GM12878 (cell line): ENCODE measurements around the gene CFAP20. TPM values are rescaled to one million over a fixed set of nuclear protein-coding genes. Genes with fewer than 3 reads are reported as not detected.
A peak's percentile ranks its signal among the peaks of the same experiment; 100 is the strongest.

Experiments used
- ATAC-seq: fragments of 200-7000 bp; cut with Tn5 transposase; 3 replicates; pipeline ENCODE4 v1.9.1; 2020; ENCODE audit warnings: mild to moderate bottlenecking, moderate library complexity
- BruUV-seq: library from RNA; stranded (reverse); fragments of 400-500 nt; replicated peaks from 2 replicates; lab custom pipeline; 2021; lab: Mats Ljungman, UMichigan
- CTCF ChIA-PET: fragments of 300-600 bp; sonication (Branson Sonifier 250); formaldehyde crosslinking; extraction: SDS; loops from one replicate; lab custom pipeline; 2021; ENCODE audit warnings: inconsistent platforms; lab: Yijun Ruan, JAX
- POLR2A ChIA-PET: fragments of 350-600 bp; formaldehyde crosslinking; extraction: SDS; loops from one replicate; lab custom pipeline; 2021; ENCODE audit warnings: inconsistent platforms; lab: Charles Lee
- RAD21 ChIA-PET: fragments of 300-600 bp; sonication (Branson Sonifier 250); formaldehyde crosslinking; loops from one replicate; lab custom pipeline; 2023; ENCODE audit warnings: antibody characterized with exemption; ENCODE audit not compliant: unreplicated experiment; lab: Charles Lee
- SMC1A ChIA-PET: fragments of 300-600 bp; sonication (Branson Sonifier 250); formaldehyde crosslinking; loops from one replicate; lab custom pipeline; 2023; ENCODE audit not compliant: unreplicated experiment, uncharacterized antibody; lab: Charles Lee
- DNase-seq: peaks from one replicate; pipeline ENCODE4 v3.0.0-alpha.2; 2011; ENCODE audit warnings: low read depth, low spot score
- FAIRE-seq: peaks from 3 replicates; lab custom pipeline; 2011; peaks lifted over from hg19 to GRCh38; lab: Jason Lieb, UNC
- H2AFZ ChIP-seq: 2 replicates; pipeline ENCODE4 v1.6.0; 2011; ENCODE audit warnings: low read depth, low read length, control low read depth; ENCODE audit not compliant: control insufficient read depth
- H3K27ac ChIP-seq: 2 replicates; pipeline ENCODE4 v1.5.1; 2011; ENCODE audit warnings: control low read depth; ENCODE audit not compliant: control insufficient read depth, insufficient read depth
- H3K27me3 ChIP-seq, 2 experiments: replicated peaks in 1 of 2; 2 replicates each; pipeline versions ENCODE4 v1.6.0 to v1.6.1; 2011; ENCODE audit warnings: low read length in 1 of 2; ENCODE audit not compliant: control insufficient read depth in 2 of 2, insufficient read depth in 2 of 2
- H3K36me3 ChIP-seq, 2 experiments: 2 replicates each; pipeline ENCODE4 v1.5.1; 2011; ENCODE audit warnings: low read length in 1 of 2; ENCODE audit not compliant: control insufficient read depth in 2 of 2, insufficient read depth in 2 of 2
- H3K4me1 ChIP-seq: 2 replicates; pipeline ENCODE4 v1.6.1; 2011; ENCODE audit warnings: mild to moderate bottlenecking, low read length, moderate library complexity, mixed read lengths; ENCODE audit not compliant: control insufficient read depth, insufficient read depth
- H3K4me2 ChIP-seq: 2 replicates; pipeline ENCODE4 v1.6.0; 2011; ENCODE audit warnings: control low read depth; ENCODE audit not compliant: control insufficient read depth, insufficient read depth
- H3K4me3 ChIP-seq: fragments of 200-600 bp; sonication (generic); 2 replicates; pipeline ENCODE4 v1.5.1; 2016
- H3K79me2 ChIP-seq: 2 replicates; pipeline ENCODE4 v1.6.0; 2011; ENCODE audit warnings: low read length; ENCODE audit not compliant: control insufficient read depth, insufficient read depth
- H3K9ac ChIP-seq: 2 replicates; pipeline ENCODE4 v1.8.0; 2011; ENCODE audit warnings: low read length, control low read depth, mixed read lengths; ENCODE audit not compliant: control insufficient read depth, insufficient read depth
- H3K9me3 ChIP-seq: replicated peaks from 3 replicates; pipeline ENCODE4 v1.5.1; 2011; ENCODE audit warnings: mild to moderate bottlenecking, low read length; ENCODE audit not compliant: control insufficient read depth, insufficient read depth
- H4K20me1 ChIP-seq: 2 replicates; pipeline ENCODE4 v1.6.0; 2011; ENCODE audit not compliant: control insufficient read depth, insufficient read depth
- ASH2L ChIP-seq: fragments of 300-600, 200-600 bp; sonication (generic); IDR thresholded peaks from 2 replicates; pipeline ENCODE4 v1.6.1; 2017; ENCODE audit warnings: low read depth, mild to moderate bottlenecking, borderline replicate concordance
- CBX5 ChIP-seq: sonication (generic); IDR thresholded peaks from 2 replicates; pipeline ENCODE4 v1.6.1; 2016; ENCODE audit warnings: low read depth, moderate library complexity, mild to moderate bottlenecking, inconsistent platforms
- KLF5 ChIP-seq: fragments of 450-650 bp; IDR thresholded peaks from 2 replicates; pipeline ENCODE4 v1.6.1; 2014; ENCODE audit warnings: mild to moderate bottlenecking; ENCODE audit not compliant: partially characterized antibody
- MEF2A ChIP-seq: IDR thresholded peaks from 2 replicates; pipeline ENCODE4 v1.6.1; 2011; ENCODE audit warnings: low read depth, mild to moderate bottlenecking, low read length, moderate library complexity; ENCODE audit not compliant: insufficient read depth
- STAT1 ChIP-seq: fragments of 450-650 bp; conservative IDR thresholded peaks from 2 replicates; pipeline ENCODE4 v1.6.1; 2014; ENCODE audit warnings: antibody characterized with exemption, mild to moderate bottlenecking
- TCF12 ChIP-seq: IDR thresholded peaks from 2 replicates; pipeline ENCODE4 v1.6.1; 2011; ENCODE audit warnings: low read depth, mild to moderate bottlenecking, low read length
- WGBS: methylation state at CpG from one replicate; pipeline ENCODE4 v1.1.6; 2016; ENCODE audit warnings: low lambda C conversion rate; ENCODE audit not compliant: insufficient replicate concordance, insufficient coverage; ENCODE audit errors: missing lambda C conversion rate; 5-methylcytosine and 5-hydroxymethylcytosine counted together
- in situ Hi-C: fragments of 300-500 bp; cut with MboI; formaldehyde crosslinking; loops from 9 replicates; pipeline ENCODE4 v1.14.3; 2018; ENCODE audit warnings: mixed read lengths
- intact Hi-C: fragments of 100-400 bp; cut with micrococcal nuclease; formaldehyde crosslinking; loops from one replicate; pipeline ENCODE4 v1.14.2; 2022; ENCODE audit not compliant: unreplicated experiment
- polyA plus RNA-seq, 11 experiments: library from polyadenylated mRNA; depleted of rRNA in 4 of 11; unstranded in 6 of 11; stranded (reverse) in 5 of 11; fragments of >200 nt; fragmentation: Nextera tagmentation in 4 of 11; fragmentation: Illumina TruSeq in 1 of 11; extraction: Ambion mirVana in 4 of 11; extraction: Trizol in 1 of 11; gene quantifications; 1 replicate in 1 of 11; 2 replicates in 10 of 11; pipeline versions ENCODE4 v1.2.1 to v1.2.3, GENCODE V29; 2011 to 2016; ENCODE audit warnings: inconsistent platforms in 2 of 11, missing spikeins in 2 of 11, low read depth in 1 of 11
- total RNA-seq, 4 experiments: library from RNA; depleted of rRNA in 3 of 4; stranded (reverse); fragments of >200 nt in 3 of 4; fragmentation: Illumina TruSeq in 1 of 4; extraction: Trizol in 1 of 4; gene quantifications; 2 replicates each; pipeline versions ENCODE4 v1.2.1 to v1.2.3, GENCODE V29; 2013 to 2021

The CFAP20 gene
- total and polyA plus RNA-seq, 10 of the 15 experiments (the other 5 are each of a cell fraction or from before 2014, with no cell fraction given): 10.9 to 61.7 (median 46.2) TPM

DNA sequence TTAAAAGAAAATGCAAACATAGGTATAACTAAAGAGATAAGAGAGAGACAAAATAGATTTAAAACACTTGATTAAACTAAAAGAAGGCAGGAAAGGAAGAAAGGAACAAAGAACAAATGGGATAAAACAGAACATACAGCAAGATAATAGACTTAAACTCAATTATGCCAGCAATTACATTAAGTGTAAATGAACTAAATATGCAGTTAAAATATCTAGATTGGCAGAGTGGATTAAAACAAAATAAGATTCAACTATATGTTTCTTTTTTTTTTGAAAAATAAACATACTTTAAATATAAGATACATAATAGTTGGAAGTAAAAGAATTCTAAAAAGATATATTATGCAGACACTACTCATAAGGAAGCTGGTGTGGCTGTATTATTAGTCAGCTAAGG is 9.7 kb upstream of the CFAP20 start:
- Histone ChIP-seq H3K9ac (no peak overlapping the region), H4K20me1 (no peaks in the 10 kb centered on the region), H3K4me3 (no peak overlapping the region), H3K9me3 (no peaks in the 10 kb centered on the region; the same call in 1 of the 3 replicates), H3K27me3 (no peaks in the 10 kb centered on the region), H3K79me2 (no peaks in the 10 kb centered on the region), H3K4me1 (no peaks in the 10 kb centered on the region), H3K27ac (no peak overlapping the region), H3K36me3 (no peaks in the 10 kb centered on the region), H2AFZ (no peak overlapping the region), H3K4me2 (no peak overlapping the region)
- ChIA-PET POLR2A (no interaction called here), SMC1A (no interaction called here), CTCF (no interaction called here), RAD21 (no interaction called here)
- in situ Hi-C loops (no loop called here), intact Hi-C loops (no loop called here)
- BruUV-seq: no TSS peak
- TF ChIP-seq ASH2L (no peak), STAT1 (no peak)
- FAIRE-seq: no peak
- DNase-seq: no peak
- ATAC-seq: no peak

DNA sequence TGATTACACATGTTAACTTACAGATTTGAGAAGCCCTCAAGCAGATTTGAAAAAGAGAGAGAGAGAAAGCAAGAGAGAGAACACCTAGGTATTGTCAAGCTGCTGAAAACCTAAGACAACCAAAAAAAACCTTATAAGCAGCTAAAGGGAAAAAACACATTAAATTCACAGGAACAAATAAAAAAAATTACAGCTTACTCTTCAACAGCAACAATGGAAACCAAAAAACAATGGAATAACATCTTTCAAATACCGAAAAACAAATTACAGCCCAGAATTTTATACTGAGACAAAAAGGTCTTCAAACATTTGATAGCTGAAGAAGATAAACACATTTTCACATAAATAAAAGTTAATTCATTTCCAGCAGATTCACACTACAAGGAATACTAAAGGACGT is 8.4 kb upstream of the CFAP20 start:
- FAIRE-seq (no peak), DNase-seq (no peak), ATAC-seq (no peak)
- ChIA-PET SMC1A (interaction anchor here (1.0 kb wide), 1 partner anchor 12 kb away, joined by 3 read pairs; no protein-coding TSS in a partner anchor), CTCF (interaction anchor here (0.7 to 1.3 kb wide), 2 partner anchors 8 to 17 kb away, joined by 3 to 4 read pairs; no protein-coding TSS in a partner anchor), RAD21 (interaction anchor here (0.8 kb wide), 1 partner anchor 16 kb away, joined by 3 read pairs; no protein-coding TSS in a partner anchor), POLR2A (no interaction called here)
- in situ Hi-C loops (no loop called here), intact Hi-C loops (no loop called here)
- H3K4me2 ChIP-seq: no peak overlapping the region
- H3K4me3 ChIP-seq: no peak overlapping the region
- no peaks in the 10 kb centered on the region for H3K79me2 ChIP-seq
- H2AFZ ChIP-seq: no peak overlapping the region
- H3K9me3 ChIP-seq: no peaks in the 10 kb centered on the region; the same call in 1 of the 3 replicates
- H3K4me1 ChIP-seq: no peaks in the 10 kb centered on the region
- 65% methylated on average over 2 of the region's 2 CpGs for WGBS
- no peaks in the 10 kb centered on the region for H3K27me3 ChIP-seq
- no peak for TF ChIP-seq KLF5
- TF ChIP-seq CBX5: 0 out of 2 replicates have a peak, but pooled peaks have one; percentile 48
- no peak for TF ChIP-seq TCF12
- TF ChIP-seq MEF2A: no peak
- H3K36me3 ChIP-seq: no peaks in the 10 kb centered on the region
- BruUV-seq: no TSS peak
- H4K20me1 ChIP-seq: no peaks in the 10 kb centered on the region
- no peak overlapping the region for H3K9ac ChIP-seq
- no peak overlapping the region for H3K27ac ChIP-seq
